H7 (cell line): ENCODE measurements around the gene EMX1. TPM values are rescaled to one million over a fixed set of nuclear protein-coding genes. Genes with fewer than 3 reads are reported as not detected.

ENCODE experiments used
- DNase-seq: peaks from one replicate; pipeline ENCODE4 v3.0.0; 2012
- H3K27me3 ChIP-seq: 2 replicates; pipeline ENCODE4 v1.6.0; 2011; ENCODE audit warnings: mild to moderate bottlenecking, low read length; ENCODE audit not compliant: control insufficient read depth, insufficient read depth
- H3K36me3 ChIP-seq: replicated peaks from 2 replicates; pipeline ENCODE4 v1.5.1; 2011; ENCODE audit warnings: low read length; ENCODE audit not compliant: control insufficient read depth, insufficient read depth
- H3K4me3 ChIP-seq: 2 replicates; pipeline ENCODE4 v1.5.1; 2011; ENCODE audit warnings: low read depth, mild to moderate bottlenecking, control low read depth, low read length, moderate library complexity; ENCODE audit not compliant: insufficient read depth
- total RNA-seq: library from RNA; depleted of rRNA; stranded (reverse); fragments of >200 nt; shearing (Covaris generic); gene quantifications from 2 replicates; pipeline ENCODE4 v1.2.3, GENCODE V29; 2014; rRNA removed

The EMX1 gene
- total RNA-seq: 0.28 and 1.6 TPM in 2 replicates

- peak; percentile 99 for DNase-seq
- Histone ChIP-seq H3K4me3 (peak within 1 kb of the TSS; percentile 49), H3K36me3 (no peaks in the 10 kb centered on the region), H3K27me3 (peaks cover 98% of the 10 kb centered on the region)
Observed at GRCh38 chr2:72917138-72917876, at the start of gene EMX1. TSS of gene EMX1 (plus strand) at chr2:72917519. CDS start at chr2:72917853, 334 bp downstream.

GRCh38 chr2:72871060-72871459 lies 46.3 kb upstream of the EMX1 start:
- Histone ChIP-seq H3K4me3 (no peak overlapping the region), H3K27me3 (no peaks in the 10 kb centered on the region; the same call in 1 of the 2 replicates), H3K36me3 (no peaks in the 10 kb centered on the region)
- no peak for DNase-seq

- Histone ChIP-seq H3K27me3 (no peaks in the 10 kb centered on the region; the same call in 1 of the 2 replicates), H3K36me3 (no peaks in the 10 kb centered on the region), H3K4me3 (no peak overlapping the region)
- no peak for DNase-seq
Observed at GRCh38 chr2:72871880-72872279, 45.4 kb upstream of the EMX1 start.

- Histone ChIP-seq H3K4me3 (no peak overlapping the region), H3K36me3 (no peaks in the 10 kb centered on the region), H3K27me3 (peaks cover 29% of the 10 kb centered on the region)
- DNase-seq: peak; percentile 84
Observed at GRCh38 chr2:72883356-72883962, 33.9 kb upstream of the EMX1 start.

GRCh38 chr2:72886505-72887031 lies 30.8 kb upstream of the EMX1 start:
- peaks cover 32% of the 10 kb centered on the region for H3K27me3 ChIP-seq

GRCh38 chr2:72887032-72887739 lies 30.1 kb upstream of the EMX1 start, which contains the start of gene SPR:
TSS of gene SPR (plus strand) at chr2:72887408. CDS start at chr2:72887433, 25 bp downstream.
- peak within 1 kb of the TSS; percentile 61 for H3K4me3 ChIP-seq
- H3K36me3 ChIP-seq: no peaks in the 10 kb centered on the region; the same call in 1 of the 2 replicates
- DNase-seq: peak; percentile 83
- peaks cover 32% of the 10 kb centered on the region for H3K27me3 ChIP-seq

More at GRCh38 chr2:72886505-72887031, 30.8 kb upstream of the EMX1 start:
- H3K36me3 ChIP-seq: no peaks in the 10 kb centered on the region; the same call in 1 of the 2 replicates
- no peak for DNase-seq
- H3K4me3 ChIP-seq: peak overlapping the region; percentile 61; the same call in 1 of the 2 replicates

GRCh38 chr2:72887740-72888437 lies 29.4 kb upstream of the EMX1 start:
- Histone ChIP-seq H3K36me3 (no peaks in the 10 kb centered on the region; the same call in 1 of the 2 replicates), H3K27me3 (peaks cover 31% of the 10 kb centered on the region), H3K4me3 (peak overlapping the region; percentile 61)
- peak; percentile 91 for DNase-seq

- no peak overlapping the region for H3K4me3 ChIP-seq
- DNase-seq: no peak
- peaks cover 33% of the 10 kb centered on the region for H3K27me3 ChIP-seq
- no peaks in the 10 kb centered on the region; the same call in 1 of the 2 replicates for H3K36me3 ChIP-seq
Observed at GRCh38 chr2:72888438-72889202, 28.7 kb upstream of the EMX1 start.

- H3K27me3 ChIP-seq: peaks cover 42% of the 10 kb centered on the region
- H3K36me3 ChIP-seq: no peaks in the 10 kb centered on the region; the same call in 1 of the 2 replicates
- H3K4me3 ChIP-seq: no peak overlapping the region
- no peak for DNase-seq
Observed at GRCh38 chr2:72889991-72890390, 27.3 kb upstream of the EMX1 start.

GRCh38 chr2:72891091-72891818 lies 26.1 kb upstream of the EMX1 start:
- Histone ChIP-seq H3K27me3 (peaks cover 45% of the 10 kb centered on the region), H3K4me3 (no peak overlapping the region), H3K36me3 (no peaks in the 10 kb centered on the region; the same call in 1 of the 2 replicates)
- DNase-seq: no peak

- peak; percentile 88 for DNase-seq
Observed at GRCh38 chr2:72892506-72893173, 24.7 kb upstream of the EMX1 start.

GRCh38 chr2:72893594-72894319 lies 23.6 kb upstream of the EMX1 start:
- peak; percentile 87 for DNase-seq
- no peak overlapping the region for H3K4me3 ChIP-seq
- H3K36me3 ChIP-seq: no peaks in the 10 kb centered on the region; the same call in 1 of the 2 replicates
- peaks cover 44% of the 10 kb centered on the region for H3K27me3 ChIP-seq

More at GRCh38 chr2:72892506-72893173, 24.7 kb upstream of the EMX1 start:
- Histone ChIP-seq H3K36me3 (no peaks in the 10 kb centered on the region; the same call in 1 of the 2 replicates), H3K4me3 (no peak overlapping the region), H3K27me3 (peaks cover 42% of the 10 kb centered on the region)
